Parathyroid adenoma (tissue), 2 donors: ENCODE data around the gene MKKS.

ENCODE experiments used
- H2AFZ ChIP-seq: fragments of 300-600 bp; sonication (generic); one replicate; pipeline ENCODE4 v1.7.0; 2017; ENCODE audit warnings: antibody characterized with exemption, mild to moderate bottlenecking
- H3K27ac ChIP-seq: fragments of 300-600 bp; sonication (generic); one replicate; pipeline ENCODE4 v1.7.0; 2017
- H3K27me3 ChIP-seq: fragments of 300-600 bp; sonication (generic); one replicate; pipeline ENCODE4 v1.7.0; 2017; ENCODE audit warnings: low read length; ENCODE audit not compliant: control insufficient read depth, insufficient read depth
- H3K36me3 ChIP-seq: fragments of 300-600 bp; sonication (generic); one replicate; pipeline ENCODE4 v1.7.0; 2017; ENCODE audit warnings: low read length; ENCODE audit not compliant: control insufficient read depth, insufficient read depth
- H3K4me1 ChIP-seq: fragments of 300-600 bp; sonication (generic); one replicate; pipeline ENCODE4 v1.7.0; 2017; ENCODE audit warnings: control low read depth
- H3K4me2 ChIP-seq: fragments of 300-600 bp; sonication (generic); one replicate; pipeline ENCODE4 v1.7.0; 2017; ENCODE audit warnings: low read length
- H3K4me3 ChIP-seq: fragments of 300-600 bp; sonication (generic); one replicate; pipeline ENCODE4 v1.7.0; 2017; ENCODE audit warnings: low read depth, low read length
- H3K79me2 ChIP-seq: fragments of 300-600 bp; sonication (generic); one replicate; pipeline ENCODE4 v1.7.0; 2017; ENCODE audit warnings: control low read depth
- H3K9ac ChIP-seq: fragments of 300-600 bp; sonication (generic); one replicate; pipeline ENCODE4 v1.7.0; 2017; ENCODE audit warnings: mild to moderate bottlenecking
- H3K9me3 ChIP-seq: fragments of 300-600 bp; sonication (generic); one replicate; pipeline ENCODE4 v1.7.0; 2017; ENCODE audit warnings: low read length; ENCODE audit not compliant: control insufficient read depth
- CTCF ChIP-seq: fragments of 300-600 bp; sonication (generic); IDR thresholded peaks from one replicate; pipeline ENCODE4 v1.7.0; 2017; ENCODE audit warnings: antibody characterized with exemption, mild to moderate bottlenecking
- donor health status: primary hyperparathyroidism.

The MKKS gene

DNA sequence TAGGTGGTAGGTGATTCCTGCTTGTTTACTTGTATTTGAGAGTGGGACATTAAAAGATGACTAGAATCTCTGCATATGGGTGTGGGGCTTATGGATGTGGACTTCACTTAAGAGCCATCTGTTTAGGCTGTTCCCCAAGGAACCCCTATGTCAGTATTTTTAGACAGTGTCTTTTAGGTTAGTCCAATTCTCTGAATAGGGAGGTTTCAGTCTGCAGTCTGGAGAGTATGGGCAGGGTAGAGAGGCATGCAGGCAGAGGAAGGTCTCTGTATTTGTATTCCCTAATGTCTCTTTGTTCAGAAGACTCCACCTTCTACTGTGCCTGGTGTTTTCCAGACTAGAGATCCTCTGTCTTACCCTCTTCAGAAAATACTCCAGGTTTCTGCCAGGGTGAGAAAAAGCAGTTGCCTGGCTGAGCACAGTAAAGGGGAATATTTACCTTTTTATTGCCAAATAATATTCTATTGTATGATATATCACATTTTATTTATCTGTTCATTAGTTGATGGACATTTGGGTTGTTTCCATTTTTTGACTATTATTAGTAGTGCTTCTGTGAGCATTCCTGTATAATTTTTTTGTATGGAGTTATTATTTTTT, 20.2 kb upstream of the MKKS start:
- no peak for TF ChIP-seq CTCF

DNA sequence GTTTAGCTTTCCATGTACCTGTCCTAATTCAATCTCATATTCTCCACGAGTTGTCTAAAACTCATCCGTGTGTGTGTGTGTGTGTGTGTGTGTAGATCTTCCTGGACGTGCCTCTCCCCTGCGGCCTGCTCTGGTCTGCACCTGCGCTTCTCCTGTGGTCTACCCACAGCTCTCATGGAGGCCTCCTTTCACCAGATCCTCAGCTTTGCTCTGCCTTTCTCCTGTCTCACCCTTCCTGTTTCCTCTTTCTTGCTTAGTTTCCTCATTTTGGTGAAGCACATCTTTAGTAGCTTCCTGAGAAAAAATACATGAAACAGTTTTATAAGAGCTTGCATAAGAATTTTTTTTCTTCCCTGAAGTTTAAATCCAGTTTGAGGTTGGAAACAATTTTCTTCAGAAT, 19.2 kb upstream of the MKKS start:
- Histone ChIP-seq H2AFZ (no peak overlapping the region), H3K4me2 (no peak overlapping the region), H3K9me3 (no peaks in the 10 kb centered on the region), H3K27me3 (no peaks in the 10 kb centered on the region), H3K9ac (no peak overlapping the region), H3K36me3 (no peaks in the 10 kb centered on the region), H3K27ac (no peak overlapping the region), H3K79me2 (peaks cover 15% of the 10 kb centered on the region), H3K4me1 (no peaks in the 10 kb centered on the region), H3K4me3 (no peak overlapping the region)
- TF ChIP-seq CTCF, result no peak

More for the DNA sequence above, 20.2 kb upstream of the MKKS start:
- no peaks in the 10 kb centered on the region for H3K4me1 ChIP-seq
- H3K4me2 ChIP-seq, result no peak overlapping the region
- peaks cover 20% of the 10 kb centered on the region for H3K79me2 ChIP-seq
- H3K9me3 ChIP-seq, result no peaks in the 10 kb centered on the region
- H3K27ac ChIP-seq, result no peak overlapping the region
- no peak overlapping the region for H3K9ac ChIP-seq
- H2AFZ ChIP-seq, result no peak overlapping the region
- no peaks in the 10 kb centered on the region for H3K36me3 ChIP-seq
- no peaks in the 10 kb centered on the region for H3K27me3 ChIP-seq
- no peak overlapping the region for H3K4me3 ChIP-seq

- H3K27me3 ChIP-seq, result no peaks in the 10 kb centered on the region
- no peaks in the 10 kb centered on the region for H3K36me3 ChIP-seq
- peaks cover 11% of the 10 kb centered on the region for H3K79me2 ChIP-seq
- no peak overlapping the region for H3K4me2 ChIP-seq
- TF ChIP-seq CTCF, result no peak
- H2AFZ ChIP-seq, result no peak overlapping the region
- H3K4me1 ChIP-seq, result no peaks in the 10 kb centered on the region
- H3K4me3 ChIP-seq, result no peak overlapping the region
- no peaks in the 10 kb centered on the region for H3K9me3 ChIP-seq
- H3K27ac ChIP-seq, result no peak overlapping the region
- H3K9ac ChIP-seq, result no peak overlapping the region
These were observed 15.2 kb upstream of the MKKS start for GRCh38 chr20:10449270-10449669.

DNA sequence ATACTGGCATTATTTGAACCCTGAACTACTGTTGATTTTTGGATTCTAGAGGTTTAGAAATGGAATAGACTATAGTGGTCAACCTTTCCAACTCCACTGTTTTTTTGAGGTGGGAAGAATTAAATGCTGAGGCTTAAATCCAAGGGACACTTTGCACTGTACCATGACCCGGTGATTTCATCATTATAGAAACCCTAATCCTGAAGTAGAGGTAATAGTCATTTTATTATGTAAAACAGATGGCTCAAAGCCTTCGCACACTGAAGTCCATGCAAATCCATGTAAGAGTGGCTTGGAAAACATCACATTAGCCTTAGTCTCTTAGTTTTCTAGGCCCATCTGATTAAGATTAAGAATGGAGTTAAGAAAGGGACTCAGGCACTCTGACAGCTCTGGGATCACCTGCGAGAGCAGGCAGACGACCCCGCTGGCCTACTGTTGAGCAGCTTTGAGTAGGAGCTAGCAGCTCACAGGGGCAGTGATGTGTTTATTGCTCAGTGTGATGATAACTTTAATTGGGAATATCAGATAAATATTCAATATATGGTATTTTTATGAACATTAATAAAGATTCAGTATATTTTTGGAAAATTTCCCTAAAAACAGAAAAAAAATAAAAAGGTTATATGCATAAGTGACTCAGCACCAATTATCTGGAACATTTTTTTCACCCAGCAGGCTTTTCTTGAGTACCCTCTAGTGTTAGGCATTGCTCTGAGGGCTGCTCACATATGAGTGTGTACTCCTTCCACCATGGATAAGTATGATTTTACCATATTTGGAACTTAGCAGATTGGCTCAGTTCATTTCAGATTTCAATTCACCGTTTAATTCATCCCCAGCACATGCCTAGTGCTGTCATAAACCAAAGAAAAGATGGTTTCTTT, 14.5 kb upstream of the MKKS start:
- no peaks in the 10 kb centered on the region for H3K4me1 ChIP-seq
- no peak overlapping the region for H3K4me3 ChIP-seq
- no peak overlapping the region for H3K4me2 ChIP-seq
- no peak overlapping the region for H2AFZ ChIP-seq
- H3K9me3 ChIP-seq, result no peaks in the 10 kb centered on the region
- H3K79me2 ChIP-seq, result peaks cover 10% of the 10 kb centered on the region
- no peak overlapping the region for H3K9ac ChIP-seq
- TF ChIP-seq CTCF, result no peak
- H3K36me3 ChIP-seq, result no peaks in the 10 kb centered on the region
- no peak overlapping the region for H3K27ac ChIP-seq
- no peaks in the 10 kb centered on the region for H3K27me3 ChIP-seq
